ENCODE results near the gene OSER1.
A peak's percentile ranks its signal among the peaks of the same experiment; 100 is the strongest.

Gene OSER1

GRCh38 chr20:44215125-44215524, 4.6 kb upstream of the OSER1 start:
- Histone ChIP-seq H3K4me2 (ENCODE audit: low read depth, low read length, poor library complexity, severe bottlenecking) (no peak overlapping the region), H3K27me3 (ENCODE audit: insufficient read depth, low read length, poor library complexity, severe bottlenecking) (no peaks in the 10 kb centered on the region), H2AFZ (ENCODE audit: low read length) (no peak overlapping the region), H3K9me2 (replicated peaks; ENCODE audit: low read depth, low read length) (no peaks in the 10 kb centered on the region), H3K9ac (ENCODE audit: low read depth, low read length, poor library complexity, severe bottlenecking) (no peak overlapping the region), H3K9me3 (ENCODE audit: insufficient read depth, low read depth, low read length) (no peaks in the 10 kb centered on the region), H3K4me1 (ENCODE audit: insufficient read depth, low read length, poor library complexity, severe bottlenecking) (peaks cover 34% of the 10 kb centered on the region), H3K36me3 (ENCODE audit: insufficient read depth, low read length) (no peaks in the 10 kb centered on the region), H3F3A (ENCODE audit: low read depth) (peaks cover 6% of the 10 kb centered on the region; the same call in 1 of the 2 replicates), H3K4me3 (ENCODE audit: low read length, poor library complexity, severe bottlenecking) (no peak overlapping the region), H3K79me2 (ENCODE audit: insufficient read depth, low read length) (peaks cover 12% of the 10 kb centered on the region), H4K20me1 (ENCODE audit: insufficient read depth, low read length, poor library complexity, severe bottlenecking) (peaks cover 3% of the 10 kb centered on the region)
- TF ChIP-seq EZH2phosphoT487 (IDR thresholded peaks at IDR 0.05; ENCODE audit: borderline replicate concordance) (no peak), CTCF (conservative IDR thresholded peaks at IDR 0.05; ENCODE audit: low read length) (peak; percentile 97)

- Histone ChIP-seq H2AFZ (ENCODE audit: low read length) (no peak overlapping the region), H3K4me2 (ENCODE audit: low read depth, low read length, poor library complexity, severe bottlenecking) (no peak overlapping the region), H3K79me2 (ENCODE audit: insufficient read depth, low read length) (peaks cover 35% of the 10 kb centered on the region), H4K20me1 (ENCODE audit: insufficient read depth, low read length, poor library complexity, severe bottlenecking) (peaks cover 26% of the 10 kb centered on the region), H3K4me3 (ENCODE audit: low read length, poor library complexity, severe bottlenecking) (no peak overlapping the region), H3K9ac (ENCODE audit: low read depth, low read length, poor library complexity, severe bottlenecking) (no peak overlapping the region), H3K9me2 (replicated peaks; ENCODE audit: low read depth, low read length) (no peaks in the 10 kb centered on the region), H3K9me3 (ENCODE audit: insufficient read depth, low read depth, low read length) (no peaks in the 10 kb centered on the region), H3K36me3 (ENCODE audit: insufficient read depth, low read length) (no peaks in the 10 kb centered on the region), H3K27me3 (ENCODE audit: insufficient read depth, low read length, poor library complexity, severe bottlenecking) (no peaks in the 10 kb centered on the region), H3K4me1 (ENCODE audit: insufficient read depth, low read length, poor library complexity, severe bottlenecking) (peaks cover 44% of the 10 kb centered on the region), H3F3A (ENCODE audit: low read depth) (peaks cover 3% of the 10 kb centered on the region; the same call in 1 of the 2 replicates)
- no peak for TF ChIP-seq EZH2phosphoT487 (IDR thresholded peaks at IDR 0.05; ENCODE audit: borderline replicate concordance)
- no peak for TF ChIP-seq CTCF (conservative IDR thresholded peaks at IDR 0.05; ENCODE audit: low read length)
Measured at GRCh38 chr20:44212792-44213191, 2.2 kb upstream of the OSER1 start.

DNA sequence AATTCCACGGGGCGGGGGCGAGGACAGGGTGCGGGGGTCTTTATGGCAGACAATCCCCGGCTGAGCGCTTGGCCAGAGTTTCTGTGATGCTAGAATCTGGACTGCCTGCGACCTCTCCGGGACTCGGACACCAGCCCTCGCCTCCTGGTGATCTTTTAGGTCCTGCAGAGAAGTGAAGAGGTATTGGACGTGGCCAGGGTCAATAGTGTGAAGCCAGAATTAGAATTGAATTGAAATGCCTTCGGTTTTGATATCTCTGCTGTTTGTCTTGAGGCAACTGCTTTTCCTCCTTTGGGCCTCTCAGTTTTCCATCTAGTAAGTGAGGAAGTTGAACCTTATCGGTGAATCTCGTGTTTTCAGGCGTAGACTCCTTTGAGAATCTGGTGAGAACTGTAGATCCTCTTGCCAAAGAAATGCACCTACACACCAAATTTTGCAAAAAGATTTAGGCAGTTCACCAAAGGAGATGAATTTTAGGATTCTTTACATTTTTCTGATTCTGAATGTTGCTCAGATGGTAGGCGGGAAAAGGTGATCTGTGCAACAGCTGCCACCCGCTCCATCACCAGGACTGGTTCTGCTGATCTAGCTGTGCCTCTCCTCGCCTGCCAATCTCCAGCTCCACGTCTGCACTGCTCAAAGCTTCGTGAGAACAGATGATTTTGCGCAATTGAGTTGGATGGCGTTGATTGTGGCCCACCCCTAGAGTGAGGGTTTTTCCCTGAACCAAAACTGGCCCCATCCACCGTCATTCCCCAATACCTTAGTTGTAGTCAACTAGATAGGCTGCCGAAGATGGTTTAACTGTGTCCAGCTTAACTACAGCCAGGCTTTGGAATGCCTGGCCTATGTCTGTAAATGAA, 837 bp upstream of the OSER1 start:
- no peaks in the 10 kb centered on the region for H3K9me2 ChIP-seq (replicated peaks; ENCODE audit: low read depth, low read length)
- peaks cover 48% of the 10 kb centered on the region for H3K79me2 ChIP-seq (ENCODE audit: insufficient read depth, low read length)
- peak overlapping the region; percentile 91 for H3K4me2 ChIP-seq (ENCODE audit: low read depth, low read length, poor library complexity, severe bottlenecking)
- H3K36me3 ChIP-seq (ENCODE audit: insufficient read depth, low read length) = peaks cover 2% of the 10 kb centered on the region; the same call in 1 of the 2 replicates
- TF ChIP-seq EZH2phosphoT487 (IDR thresholded peaks at IDR 0.05; ENCODE audit: borderline replicate concordance) (no peak), CTCF (conservative IDR thresholded peaks at IDR 0.05; ENCODE audit: low read length) (no peak)
- H3K4me1 ChIP-seq (ENCODE audit: insufficient read depth, low read length, poor library complexity, severe bottlenecking) = peaks cover 42% of the 10 kb centered on the region
- peak overlapping the region; percentile 98 for H3K4me3 ChIP-seq (ENCODE audit: low read length, poor library complexity, severe bottlenecking)
- H3K9me3 ChIP-seq (ENCODE audit: insufficient read depth, low read depth, low read length) = no peaks in the 10 kb centered on the region
- peak overlapping the region; percentile 84 for H3K9ac ChIP-seq (ENCODE audit: low read depth, low read length, poor library complexity, severe bottlenecking)
- H3K27me3 ChIP-seq (ENCODE audit: insufficient read depth, low read length, poor library complexity, severe bottlenecking) = no peaks in the 10 kb centered on the region
- H2AFZ ChIP-seq (ENCODE audit: low read length) = peak overlapping the region; percentile 93
- H3F3A ChIP-seq (ENCODE audit: low read depth) = no peaks in the 10 kb centered on the region
- H4K20me1 ChIP-seq (ENCODE audit: insufficient read depth, low read length, poor library complexity, severe bottlenecking) = peaks cover 40% of the 10 kb centered on the region

Measured in Loucy (cell line).